Colonic mucosa (tissue), 4 donors: ENCODE results near the gene PLD1. TPM values are rescaled to one million over a fixed set of nuclear protein-coding genes. Genes with fewer than 3 reads are reported as not detected.

Experiments
- DNase-seq: peaks from one replicate; pipeline ENCODE4 v3.0.0-alpha.2; 2020
- H3K27ac ChIP-seq: fragments of 200-600 bp; one replicate; pipeline ENCODE4 v1.8.0; 2021
- H3K27me3 ChIP-seq: fragments of 200-600 bp; one replicate; pipeline ENCODE4 v1.8.0; 2021
- H3K36me3 ChIP-seq: fragments of 200-600 bp; one replicate; pipeline ENCODE4 v1.8.0; 2021
- H3K4me1 ChIP-seq: fragments of 200-600 bp; one replicate; pipeline ENCODE4 v1.8.0; 2021; ENCODE audit warnings: mild to moderate bottlenecking
- H3K4me3 ChIP-seq: fragments of 200-600 bp; one replicate; pipeline ENCODE4 v1.8.0; 2021
- H3K9ac ChIP-seq, 2 donors: one replicate each; pipeline ENCODE4 v1.7.0; 2013; ENCODE audit warnings: control low read depth in 2 of 2, low read depth in 2 of 2, low read length in 2 of 2
- H3K9me3 ChIP-seq: fragments of 200-600 bp; one replicate; pipeline ENCODE4 v1.8.0; 2021
- intact Hi-C: fragments of 100-400 bp; cut with DNase I; formaldehyde crosslinking; loops from one replicate; pipeline ENCODE4 v1.14.1; 2022
- total RNA-seq, 2 donors: library from RNA; stranded (reverse); fragmentation: NEBNext Ultra II Directional in 1 of 2; extraction: Animal tissue kit (Norgen Biotek cat#: 25700) in 1 of 2; gene quantifications; one replicate each; pipeline ENCODE4 v1.2.1, GENCODE V29; 2021
- TF ChIP-seq, protein P1 (sequence below): fragments of 200-600 bp; IDR thresholded peaks from one replicate; pipeline ENCODE4 v1.8.0; 2022; ENCODE audit warnings: antibody characterized with exemption, mild to moderate bottlenecking
- donor health status: healthy.
- donor health status: DM: no; HTN: no; CAD: no.
- donor health status: DM: no; HTN: no; CAD: no.

Gene PLD1
- total RNA-seq, 2 donors from 2014 or later = 49.6 to 81.3 TPM

DNA sequence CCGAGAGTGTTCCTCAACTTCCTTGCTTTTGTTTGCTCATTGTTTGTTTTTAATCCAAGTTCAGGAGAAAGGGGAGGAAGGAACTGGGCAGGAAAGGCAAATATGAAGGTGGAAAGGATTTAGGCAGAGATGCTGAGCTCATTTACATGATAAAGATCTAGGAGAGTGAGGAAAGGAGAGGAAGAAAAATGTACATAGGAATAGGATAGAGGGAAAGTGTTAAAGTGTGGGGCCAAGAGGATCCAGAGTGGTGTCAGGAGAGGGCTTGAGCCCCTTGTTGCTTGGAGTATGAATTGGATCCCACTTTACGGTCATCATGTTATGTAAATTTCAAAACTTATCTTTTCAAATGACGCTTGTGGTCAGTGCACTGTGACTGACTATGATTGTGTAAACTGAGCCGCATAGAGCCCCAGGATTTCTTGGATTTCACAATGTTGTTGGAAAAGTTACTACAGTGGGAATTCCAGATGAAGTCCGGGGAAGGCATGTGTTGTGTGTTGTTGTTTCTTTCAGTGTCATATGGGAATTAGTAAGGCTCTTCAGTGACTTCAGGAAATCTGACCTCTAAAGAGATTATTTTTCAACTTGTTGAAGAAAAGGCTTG lies 15.0 kb upstream of the PLD1 start:
- H3K27ac ChIP-seq = no peak overlapping the region
- H3K9ac ChIP-seq = no peak overlapping the region

DNA sequence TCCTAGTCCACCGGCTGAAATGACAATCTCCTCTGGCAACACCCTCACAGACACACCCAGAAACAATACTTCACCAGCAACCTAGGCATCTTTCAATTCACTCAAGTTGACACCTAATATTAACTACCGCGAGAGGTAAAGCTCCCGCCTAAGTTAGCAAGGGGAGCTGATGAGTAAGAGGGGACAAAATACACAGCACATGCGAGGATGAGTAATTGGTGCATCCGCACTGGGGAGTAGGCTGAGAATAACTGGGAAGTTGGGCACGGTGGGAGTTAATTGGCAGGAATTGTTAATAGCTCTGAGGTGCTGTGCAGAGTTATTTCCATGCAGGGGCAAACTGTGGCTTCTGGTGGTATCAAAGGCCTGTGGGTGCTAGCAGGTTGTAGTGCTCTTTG lies 14.5 kb upstream of the PLD1 start:
- no peaks in the 10 kb centered on the region for H3K36me3 ChIP-seq
- no peak for DNase-seq
- TF ChIP-seq, protein P1, sequence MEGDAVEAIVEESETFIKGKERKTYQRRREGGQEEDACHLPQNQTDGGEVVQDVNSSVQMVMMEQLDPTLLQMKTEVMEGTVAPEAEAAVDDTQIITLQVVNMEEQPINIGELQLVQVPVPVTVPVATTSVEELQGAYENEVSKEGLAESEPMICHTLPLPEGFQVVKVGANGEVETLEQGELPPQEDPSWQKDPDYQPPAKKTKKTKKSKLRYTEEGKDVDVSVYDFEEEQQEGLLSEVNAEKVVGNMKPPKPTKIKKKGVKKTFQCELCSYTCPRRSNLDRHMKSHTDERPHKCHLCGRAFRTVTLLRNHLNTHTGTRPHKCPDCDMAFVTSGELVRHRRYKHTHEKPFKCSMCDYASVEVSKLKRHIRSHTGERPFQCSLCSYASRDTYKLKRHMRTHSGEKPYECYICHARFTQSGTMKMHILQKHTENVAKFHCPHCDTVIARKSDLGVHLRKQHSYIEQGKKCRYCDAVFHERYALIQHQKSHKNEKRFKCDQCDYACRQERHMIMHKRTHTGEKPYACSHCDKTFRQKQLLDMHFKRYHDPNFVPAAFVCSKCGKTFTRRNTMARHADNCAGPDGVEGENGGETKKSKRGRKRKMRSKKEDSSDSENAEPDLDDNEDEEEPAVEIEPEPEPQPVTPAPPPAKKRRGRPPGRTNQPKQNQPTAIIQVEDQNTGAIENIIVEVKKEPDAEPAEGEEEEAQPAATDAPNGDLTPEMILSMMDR = no peak
- no peaks in the 10 kb centered on the region for H3K9me3 ChIP-seq
- no peak overlapping the region for H3K4me3 ChIP-seq
- H3K27me3 ChIP-seq = no peaks in the 10 kb centered on the region
- intact Hi-C loops = loop anchor here (5.0 kb wide), 2 partner anchors 53 to 178 kb away; no protein-coding TSS in a partner anchor
- no peaks in the 10 kb centered on the region for H3K4me1 ChIP-seq
- H3K9ac ChIP-seq = no peak overlapping the region
- no peak overlapping the region for H3K27ac ChIP-seq

More for the DNA sequence above, 15.0 kb upstream of the PLD1 start:
- DNase-seq = no peak
- H3K9me3 ChIP-seq = no peaks in the 10 kb centered on the region
- no peaks in the 10 kb centered on the region for H3K27me3 ChIP-seq
- no peak overlapping the region for H3K4me3 ChIP-seq
- no peaks in the 10 kb centered on the region for H3K36me3 ChIP-seq
- intact Hi-C loops = loop anchor here (5.0 kb wide), 2 partner anchors 53 to 178 kb away; no protein-coding TSS in a partner anchor
- no peaks in the 10 kb centered on the region for H3K4me1 ChIP-seq
- TF ChIP-seq, protein P1 = no peak

DNA sequence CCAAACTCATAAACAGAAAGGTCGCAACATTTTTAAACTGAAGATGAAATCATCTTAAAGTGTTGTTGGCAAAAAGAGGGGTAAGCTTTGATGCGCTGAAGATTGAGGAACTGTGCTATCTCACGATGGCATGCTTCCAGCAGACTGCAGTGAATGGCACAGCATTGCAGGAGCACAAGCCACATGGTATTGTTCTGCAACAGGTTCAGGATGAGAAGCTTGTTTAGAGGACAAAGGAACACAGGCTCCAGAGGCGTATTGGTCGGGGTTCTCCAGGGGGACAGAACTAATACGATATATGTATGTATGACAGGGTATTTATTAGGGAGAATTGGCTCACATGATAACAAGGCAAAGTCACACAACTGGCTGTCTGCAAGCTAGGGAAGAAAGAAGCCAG lies 13.8 kb upstream of the PLD1 start:
- Histone ChIP-seq H3K27ac (no peak overlapping the region), H3K9me3 (no peaks in the 10 kb centered on the region), H3K9ac (no peak overlapping the region), H3K36me3 (no peaks in the 10 kb centered on the region), H3K27me3 (no peaks in the 10 kb centered on the region), H3K4me1 (no peaks in the 10 kb centered on the region), H3K4me3 (no peak overlapping the region)
- DNase-seq = no peak
- intact Hi-C loops = no loop called here
- TF ChIP-seq, protein P1 = no peak

DNA sequence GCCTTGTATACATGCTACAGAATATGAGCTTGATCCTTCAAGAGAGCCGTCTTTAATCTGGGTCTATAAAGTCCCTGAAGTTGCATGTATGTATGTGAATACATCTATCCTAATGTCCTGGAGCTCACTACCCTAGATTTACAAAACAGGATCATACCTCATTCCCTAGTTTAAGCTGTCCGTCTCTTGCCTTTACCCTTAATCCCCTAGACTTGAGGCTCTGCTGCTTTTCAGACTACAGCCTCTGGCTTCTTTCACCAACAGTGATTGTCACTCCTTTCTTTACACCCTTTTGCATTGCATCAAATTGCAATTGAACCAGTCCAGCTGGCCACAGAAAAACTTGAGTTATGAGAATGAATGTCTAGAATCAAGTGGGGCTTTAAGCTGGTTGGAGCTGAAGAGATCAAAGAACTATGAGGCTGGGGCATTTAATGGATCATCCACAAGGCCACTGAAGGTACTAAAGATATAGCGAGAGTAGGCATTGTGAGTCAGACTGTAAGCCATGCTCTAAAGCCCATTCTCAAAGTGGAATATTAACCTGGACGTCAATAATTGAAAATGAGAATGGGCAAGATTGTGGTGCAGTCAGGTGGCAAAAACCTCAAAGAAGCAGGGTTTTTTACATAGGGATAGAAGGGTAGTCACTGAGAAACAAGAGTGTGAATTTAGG lies 12.3 kb upstream of the PLD1 start:
- intact Hi-C loops = no loop called here
- TF ChIP-seq, protein P1 = no peak
- H3K4me1 ChIP-seq = no peaks in the 10 kb centered on the region
- no peak overlapping the region for H3K9ac ChIP-seq
- no peaks in the 10 kb centered on the region for H3K9me3 ChIP-seq
- no peak overlapping the region for H3K27ac ChIP-seq
- no peak for DNase-seq
- no peak overlapping the region for H3K4me3 ChIP-seq
- no peaks in the 10 kb centered on the region for H3K27me3 ChIP-seq
- H3K36me3 ChIP-seq = no peaks in the 10 kb centered on the region

DNA sequence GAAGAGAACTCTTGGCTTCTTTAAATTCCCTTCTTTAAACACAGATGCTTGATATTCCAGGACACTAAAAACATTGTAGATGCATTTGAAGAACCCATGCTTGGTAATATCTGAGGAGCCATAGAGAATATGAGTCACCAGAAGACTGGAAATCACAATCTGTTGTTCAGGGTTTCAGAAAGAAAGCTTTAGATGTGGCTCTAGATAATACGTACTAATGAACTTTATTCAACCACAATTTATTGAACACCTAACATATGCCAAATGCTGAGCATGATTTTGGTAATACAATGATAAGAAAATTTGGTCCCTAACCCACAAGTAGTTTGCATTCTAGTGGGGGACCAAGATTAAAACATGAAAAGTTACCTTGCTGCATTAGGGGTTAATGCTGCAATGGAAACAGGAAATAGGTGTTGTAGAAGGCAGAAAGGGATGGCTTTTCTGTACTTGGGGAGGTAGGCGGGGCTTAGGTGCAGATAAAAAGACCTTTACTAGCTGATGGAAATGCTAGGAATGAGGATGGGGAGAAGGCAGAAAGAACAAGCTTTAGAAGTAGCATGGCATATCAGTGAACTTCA lies 11.6 kb upstream of the PLD1 start:
- Histone ChIP-seq H3K36me3 (no peaks in the 10 kb centered on the region), H3K4me1 (no peaks in the 10 kb centered on the region), H3K4me3 (no peak overlapping the region), H3K27me3 (no peaks in the 10 kb centered on the region), H3K9me3 (no peaks in the 10 kb centered on the region), H3K9ac (no peak overlapping the region), H3K27ac (no peak overlapping the region)
- TF ChIP-seq, protein P1 = no peak
- intact Hi-C loops = no loop called here
- DNase-seq = no peak
